Progenitor cell of endocrine pancreas (in vitro differentiated cells): ENCODE measurements around the gene MADD. TPM values are rescaled to one million over a fixed set of nuclear protein-coding genes. Genes with fewer than 3 reads are reported as not detected.

Experiments used
- DNase-seq: peaks from one replicate; pipeline ENCODE4 v3.0.0; 2021; ENCODE audit warnings: low spot score; ENCODE audit not compliant: unreplicated experiment
- H3K27ac Mint-ChIP-seq: 2 replicates; pipeline ENCODE4 v1.8.0; 2021; ENCODE audit warnings: mild to moderate bottlenecking, moderate library complexity, mixed read lengths
- H3K27me3 Mint-ChIP-seq: 2 replicates; pipeline ENCODE4 v1.8.0; 2021; ENCODE audit warnings: mixed read lengths
- H3K36me3 Mint-ChIP-seq: 2 replicates; pipeline ENCODE4 v1.8.0; 2022; ENCODE audit warnings: mixed read lengths; ENCODE audit not compliant: insufficient read depth
- H3K4me1 Mint-ChIP-seq: 2 replicates; pipeline ENCODE4 v1.8.0; 2021; ENCODE audit warnings: low read depth, mixed read lengths
- H3K4me3 Mint-ChIP-seq: 2 replicates; pipeline ENCODE4 v1.8.0; 2021; ENCODE audit warnings: low read depth, mild to moderate bottlenecking, moderate library complexity, mixed read lengths
- H3K9me3 Mint-ChIP-seq: 2 replicates; pipeline ENCODE4 v1.8.0; 2021; ENCODE audit warnings: low read depth, mixed read lengths
- total RNA-seq: library from RNA; stranded (reverse); gene quantifications from 2 replicates; pipeline ENCODE4 v1.2.1, GENCODE V29; 2021
- TF ChIP-seq, protein P1 (sequence below): fragments of 200-600 bp; sonication (generic); IDR thresholded peaks from one replicate; pipeline ENCODE4 v1.5.0; 2021; ENCODE audit warnings: antibody characterized with exemption, mild to moderate bottlenecking; ENCODE audit not compliant: unreplicated experiment

Gene MADD
- total RNA-seq, 1 donor from 2014 or later: 66.5 TPM

DNA sequence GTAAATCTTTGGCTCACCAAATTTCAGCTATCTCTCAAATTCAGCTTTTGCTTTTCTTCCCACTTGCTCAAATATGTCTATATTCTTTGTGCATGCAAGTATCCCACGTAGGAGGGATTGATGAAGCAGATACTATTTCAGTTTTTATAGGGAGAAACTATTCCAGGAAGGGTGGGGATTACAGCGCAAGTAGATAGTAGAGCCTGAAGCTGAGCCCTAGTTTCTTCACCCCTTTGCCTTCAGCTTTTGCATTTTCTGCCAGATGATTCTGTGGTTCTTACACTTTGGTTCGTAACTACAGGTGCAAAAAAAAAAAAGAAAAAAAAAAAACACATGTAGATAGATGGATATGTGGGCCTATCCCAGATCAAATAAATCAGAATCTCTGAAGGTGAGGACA lies 18.2 kb upstream of the MADD start:
- H3K4me3 Mint-ChIP-seq: no peak overlapping the region
- H3K27ac Mint-ChIP-seq: no peak overlapping the region
- H3K9me3 Mint-ChIP-seq: no peaks in the 10 kb centered on the region
- no peak for DNase-seq
- H3K4me1 Mint-ChIP-seq: peaks cover 15% of the 10 kb centered on the region
- TF ChIP-seq, protein P1, sequence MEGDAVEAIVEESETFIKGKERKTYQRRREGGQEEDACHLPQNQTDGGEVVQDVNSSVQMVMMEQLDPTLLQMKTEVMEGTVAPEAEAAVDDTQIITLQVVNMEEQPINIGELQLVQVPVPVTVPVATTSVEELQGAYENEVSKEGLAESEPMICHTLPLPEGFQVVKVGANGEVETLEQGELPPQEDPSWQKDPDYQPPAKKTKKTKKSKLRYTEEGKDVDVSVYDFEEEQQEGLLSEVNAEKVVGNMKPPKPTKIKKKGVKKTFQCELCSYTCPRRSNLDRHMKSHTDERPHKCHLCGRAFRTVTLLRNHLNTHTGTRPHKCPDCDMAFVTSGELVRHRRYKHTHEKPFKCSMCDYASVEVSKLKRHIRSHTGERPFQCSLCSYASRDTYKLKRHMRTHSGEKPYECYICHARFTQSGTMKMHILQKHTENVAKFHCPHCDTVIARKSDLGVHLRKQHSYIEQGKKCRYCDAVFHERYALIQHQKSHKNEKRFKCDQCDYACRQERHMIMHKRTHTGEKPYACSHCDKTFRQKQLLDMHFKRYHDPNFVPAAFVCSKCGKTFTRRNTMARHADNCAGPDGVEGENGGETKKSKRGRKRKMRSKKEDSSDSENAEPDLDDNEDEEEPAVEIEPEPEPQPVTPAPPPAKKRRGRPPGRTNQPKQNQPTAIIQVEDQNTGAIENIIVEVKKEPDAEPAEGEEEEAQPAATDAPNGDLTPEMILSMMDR: no peak
- H3K36me3 Mint-ChIP-seq: no peaks in the 10 kb centered on the region
- H3K27me3 Mint-ChIP-seq: no peaks in the 10 kb centered on the region

DNA sequence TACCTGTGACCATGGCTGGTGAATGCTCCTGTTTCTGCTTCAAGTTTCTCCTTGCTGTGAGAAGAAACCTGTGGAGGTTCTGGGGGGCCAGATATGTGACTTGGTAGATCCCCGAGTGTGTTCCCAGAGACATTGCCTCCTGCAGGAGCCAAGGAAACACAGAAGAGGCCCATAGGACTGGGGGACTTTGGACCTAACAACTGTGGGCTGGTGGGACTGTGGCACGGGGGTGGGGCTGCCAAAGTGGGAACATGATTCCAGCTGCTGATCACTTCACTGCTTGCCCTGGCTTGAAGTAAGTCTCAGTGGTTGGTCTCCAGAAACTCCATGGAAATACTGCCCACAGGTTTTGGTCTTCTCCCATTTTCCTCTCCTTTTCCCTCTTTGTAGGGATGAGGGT lies 16.3 kb upstream of the MADD start:
- no peaks in the 10 kb centered on the region for H3K9me3 Mint-ChIP-seq
- no peak overlapping the region for H3K4me3 Mint-ChIP-seq
- no peaks in the 10 kb centered on the region for H3K36me3 Mint-ChIP-seq
- TF ChIP-seq, protein P1: no peak
- no peaks in the 10 kb centered on the region for H3K27me3 Mint-ChIP-seq
- DNase-seq: no peak
- H3K4me1 Mint-ChIP-seq: peaks cover 19% of the 10 kb centered on the region
- no peak overlapping the region for H3K27ac Mint-ChIP-seq

DNA sequence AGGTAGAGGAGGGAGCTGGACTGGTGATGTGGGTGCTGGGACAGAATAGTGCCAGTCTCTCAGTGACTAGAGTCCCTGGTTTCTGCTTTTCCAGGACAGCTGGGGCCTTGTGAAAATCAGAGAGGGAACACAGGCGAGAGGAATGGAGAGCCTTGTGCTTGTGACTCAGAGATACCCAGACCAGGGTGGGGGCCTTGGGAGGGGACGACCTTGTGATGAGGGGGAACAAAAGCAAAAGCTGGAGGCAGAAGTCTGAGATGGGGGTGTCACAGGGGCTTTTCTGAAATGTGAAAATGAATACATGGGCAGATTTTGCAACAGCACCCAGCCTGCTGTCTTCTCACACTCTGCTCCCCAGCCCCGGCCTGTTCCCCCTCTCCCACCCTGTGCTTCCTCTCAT lies 15.5 kb upstream of the MADD start:
- no peak for DNase-seq
- Mint-ChIP-seq H3K27me3 (no peaks in the 10 kb centered on the region), H3K4me1 (peaks cover 19% of the 10 kb centered on the region), H3K36me3 (no peaks in the 10 kb centered on the region), H3K27ac (peak overlapping the region; percentile 69), H3K9me3 (no peaks in the 10 kb centered on the region), H3K4me3 (no peak overlapping the region)
- TF ChIP-seq, protein P1: no peak

DNA sequence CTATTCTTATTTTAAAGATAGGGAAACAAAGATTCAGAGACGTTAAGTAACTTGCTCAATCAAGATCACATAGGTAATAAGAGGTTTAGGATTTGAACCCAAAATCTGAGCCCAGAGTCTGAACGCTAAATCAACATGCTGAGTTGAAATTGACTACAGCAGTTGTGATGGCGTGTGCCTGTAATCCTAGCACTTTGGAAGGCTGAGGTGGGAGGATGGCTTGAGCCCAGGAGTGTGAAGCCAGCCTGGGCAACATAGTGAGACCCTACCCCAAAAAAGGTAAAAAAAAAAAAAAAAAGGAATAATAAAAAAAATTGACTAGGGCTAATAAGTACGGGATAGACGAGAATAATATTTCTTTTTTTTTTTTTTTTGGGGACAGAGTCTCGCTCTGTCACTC lies 13.6 kb upstream of the MADD start:
- DNase-seq: no peak
- Mint-ChIP-seq H3K27ac (no peak overlapping the region), H3K4me3 (no peak overlapping the region), H3K9me3 (no peaks in the 10 kb centered on the region), H3K27me3 (no peaks in the 10 kb centered on the region), H3K36me3 (no peaks in the 10 kb centered on the region), H3K4me1 (peaks cover 16% of the 10 kb centered on the region)
- TF ChIP-seq, protein P1: no peak

DNA sequence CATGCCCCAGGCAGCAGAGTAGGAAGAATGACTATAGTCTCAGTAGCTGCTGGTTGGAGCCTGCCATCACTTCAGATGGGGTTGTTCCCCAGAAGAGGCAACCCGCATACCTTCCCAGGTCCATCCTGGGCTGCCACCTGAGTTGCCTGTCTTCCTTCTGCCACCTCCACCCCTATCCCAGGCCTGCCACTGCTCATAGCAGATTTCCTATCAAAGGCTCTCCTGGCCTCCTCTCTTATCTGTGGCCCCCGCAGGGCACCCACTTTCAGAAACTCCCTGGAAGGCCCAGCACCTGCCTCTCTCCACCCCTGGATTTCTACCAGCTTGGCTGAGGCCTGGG lies 12.8 kb upstream of the MADD start:
- TF ChIP-seq, protein P1: no peak
- Mint-ChIP-seq H3K36me3 (no peaks in the 10 kb centered on the region), H3K4me3 (peak overlapping the region; percentile 55), H3K27ac (peak overlapping the region; percentile 91), H3K27me3 (no peaks in the 10 kb centered on the region), H3K9me3 (no peaks in the 10 kb centered on the region), H3K4me1 (peaks cover 16% of the 10 kb centered on the region)
- DNase-seq: no peak
